Activated T-cell treated with anti-CD3 and anti-CD28 coated beads for 24 hours (primary cell): Measurements from ENCODE around the gene CEP97.
"Not testable (repeated sequence)": the region's sequence is repeated elsewhere in the genome, so short reads cannot be mapped to it uniquely, and the experiment has no call there.

Source experiments
- DNase-seq: peaks from one replicate; pipeline ENCODE4 v3.0.0-alpha.2; 2020; ENCODE audit warnings: low read depth

Gene CEP97, protein sequence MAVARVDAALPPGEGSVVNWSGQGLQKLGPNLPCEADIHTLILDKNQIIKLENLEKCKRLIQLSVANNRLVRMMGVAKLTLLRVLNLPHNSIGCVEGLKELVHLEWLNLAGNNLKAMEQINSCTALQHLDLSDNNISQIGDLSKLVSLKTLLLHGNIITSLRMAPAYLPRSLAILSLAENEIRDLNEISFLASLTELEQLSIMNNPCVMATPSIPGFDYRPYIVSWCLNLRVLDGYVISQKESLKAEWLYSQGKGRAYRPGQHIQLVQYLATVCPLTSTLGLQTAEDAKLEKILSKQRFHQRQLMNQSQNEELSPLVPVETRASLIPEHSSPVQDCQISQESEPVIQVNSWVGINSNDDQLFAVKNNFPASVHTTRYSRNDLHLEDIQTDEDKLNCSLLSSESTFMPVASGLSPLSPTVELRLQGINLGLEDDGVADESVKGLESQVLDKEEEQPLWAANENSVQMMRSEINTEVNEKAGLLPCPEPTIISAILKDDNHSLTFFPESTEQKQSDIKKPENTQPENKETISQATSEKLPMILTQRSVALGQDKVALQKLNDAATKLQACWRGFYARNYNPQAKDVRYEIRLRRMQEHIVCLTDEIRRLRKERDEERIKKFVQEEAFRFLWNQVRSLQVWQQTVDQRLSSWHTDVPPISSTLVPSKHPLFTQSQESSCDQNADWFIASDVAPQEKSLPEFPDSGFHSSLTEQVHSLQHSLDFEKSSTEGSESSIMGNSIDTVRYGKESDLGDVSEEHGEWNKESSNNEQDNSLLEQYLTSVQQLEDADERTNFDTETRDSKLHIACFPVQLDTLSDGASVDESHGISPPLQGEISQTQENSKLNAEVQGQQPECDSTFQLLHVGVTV

DNA sequence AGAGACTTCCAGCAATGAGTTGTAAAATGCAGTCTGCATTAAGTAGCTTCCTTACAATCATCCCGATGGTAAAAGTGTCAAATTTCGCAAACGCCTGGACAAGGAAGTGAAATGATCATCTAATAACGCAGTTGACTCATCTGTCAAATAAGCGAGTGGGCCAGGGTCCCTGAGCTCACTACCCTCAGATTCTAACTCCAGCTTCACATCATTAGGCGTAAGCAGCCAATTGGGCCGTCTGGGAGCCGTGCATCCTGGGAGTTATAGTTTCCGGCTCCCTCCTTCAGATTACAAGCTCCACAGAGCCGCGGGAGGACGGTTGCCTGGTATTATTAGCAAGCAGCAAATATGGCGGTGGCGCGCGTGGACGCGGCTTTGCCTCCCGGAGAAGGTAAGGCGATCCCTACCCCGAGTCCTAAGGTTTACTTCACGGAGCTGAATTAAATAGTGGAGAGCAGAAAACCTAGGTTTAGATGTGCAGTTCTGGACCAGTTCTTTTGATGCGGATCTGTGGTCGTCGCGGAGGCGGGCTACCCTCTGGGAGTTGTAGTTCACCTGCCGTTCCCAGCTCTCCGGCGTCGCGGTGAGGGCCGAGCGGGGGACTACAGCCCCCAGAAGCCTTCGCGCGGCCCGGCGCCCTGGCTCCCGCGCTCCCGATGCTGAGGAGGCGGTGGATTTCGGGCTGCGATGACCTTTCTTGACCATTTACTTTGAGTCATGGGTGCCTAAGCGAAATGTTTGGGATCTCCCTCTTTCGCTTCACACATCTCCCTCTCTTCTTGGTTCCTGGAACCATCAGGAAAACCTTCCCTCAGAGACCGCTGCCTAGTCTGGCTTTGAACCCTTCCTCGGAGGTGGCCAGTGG is at the start of gene CEP97:
TSS of gene CEP97 (plus strand) at position 286 of the 865 bp plus-strand sequence. CDS start at position 349, 63 bp downstream.
- DNase-seq, result peak; percentile 84

DNA sequence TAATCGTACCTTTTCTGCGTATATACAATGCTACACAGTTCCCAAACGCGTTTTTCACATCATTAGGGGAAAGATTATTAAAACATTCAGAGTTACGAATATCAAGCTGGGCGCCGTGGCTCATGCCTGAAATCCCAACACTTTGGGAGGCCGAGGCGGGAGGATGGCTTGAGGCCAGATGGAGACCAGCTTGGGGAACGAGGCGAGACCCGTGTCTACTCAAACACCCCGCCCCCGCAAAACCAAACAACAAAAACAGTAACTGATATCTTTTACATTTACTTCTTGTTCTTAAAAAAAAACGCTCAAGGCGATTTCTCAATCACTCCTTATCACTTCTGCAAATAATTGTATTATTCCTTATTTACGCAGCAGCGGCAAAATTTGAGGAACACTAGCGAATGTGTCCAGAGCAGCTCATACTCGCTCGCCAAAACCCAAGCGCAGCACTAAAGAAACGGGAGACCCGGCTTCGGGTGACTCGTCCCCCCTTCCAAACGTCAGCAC is 48.7 kb upstream of the CEP97 start:
- no peak for DNase-seq

DNA sequence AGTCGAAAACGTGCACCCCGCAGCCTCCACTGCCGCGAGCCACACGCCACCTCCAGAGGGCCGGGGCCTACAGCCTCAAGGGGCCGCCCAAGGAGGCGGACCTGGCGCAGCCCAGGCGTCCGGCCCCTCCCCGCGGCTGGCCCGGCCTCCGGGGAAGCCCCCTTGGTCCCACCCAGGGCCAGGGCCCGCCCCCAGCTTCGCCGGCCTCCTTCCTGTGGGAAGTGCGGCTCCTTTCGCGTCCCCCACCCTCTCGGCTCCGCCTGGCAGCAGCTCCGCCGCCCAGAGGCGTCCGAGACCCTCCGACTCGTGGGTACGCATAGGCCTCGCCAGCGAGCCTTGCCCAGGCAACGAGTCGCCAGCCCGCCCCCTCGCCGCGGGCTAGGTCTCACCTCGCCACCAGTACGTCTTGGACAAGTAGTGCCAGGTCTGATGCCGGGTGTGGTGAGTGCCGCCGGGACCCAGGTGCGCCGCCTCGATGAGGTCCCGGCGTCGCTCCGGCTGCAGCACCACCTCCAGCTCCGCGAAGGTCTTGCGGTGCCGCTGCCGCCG is 48.1 kb upstream of the CEP97 start:
- DNase-seq, result peak; percentile 97

DNA sequence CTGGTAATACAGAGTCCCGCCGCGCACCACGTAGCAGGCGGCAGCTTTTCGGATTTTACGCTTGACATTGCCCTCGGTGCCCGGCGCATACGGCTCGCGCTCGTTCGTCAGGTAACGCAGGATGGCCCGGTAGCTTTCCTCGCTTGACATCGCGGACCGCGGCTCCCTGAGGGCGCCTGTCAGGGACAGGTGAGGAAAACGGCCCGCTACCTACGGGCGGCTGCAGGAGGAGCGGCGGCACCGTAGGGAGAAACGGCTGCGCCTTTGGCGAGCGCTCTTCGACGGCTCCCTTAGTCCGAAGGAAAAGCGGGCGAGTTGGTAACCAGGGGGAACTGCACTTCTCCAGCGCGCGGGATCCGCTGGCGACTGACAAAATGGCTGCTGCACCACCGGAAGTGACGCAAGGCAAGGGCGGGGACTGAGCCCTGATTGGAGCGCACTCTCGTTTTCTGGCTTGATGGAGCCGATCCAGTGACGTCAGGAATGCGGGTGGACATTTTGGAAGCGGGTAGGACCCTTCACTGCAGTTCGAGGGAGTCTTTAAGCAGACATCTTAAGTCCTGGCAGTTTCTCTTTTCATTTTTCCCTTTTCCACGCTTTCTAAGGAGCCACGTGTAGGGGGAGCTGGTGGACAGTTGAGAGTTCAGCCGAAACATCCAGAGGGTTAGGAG is 47.5 kb upstream of the CEP97 start, which contains the start of gene ZBTB11:
TSS of gene ZBTB11 (minus strand) at position 368 of the 671 bp plus-strand sequence. CDS start at position 150, 218 bp downstream.
- peak; percentile 100 for DNase-seq

DNA sequence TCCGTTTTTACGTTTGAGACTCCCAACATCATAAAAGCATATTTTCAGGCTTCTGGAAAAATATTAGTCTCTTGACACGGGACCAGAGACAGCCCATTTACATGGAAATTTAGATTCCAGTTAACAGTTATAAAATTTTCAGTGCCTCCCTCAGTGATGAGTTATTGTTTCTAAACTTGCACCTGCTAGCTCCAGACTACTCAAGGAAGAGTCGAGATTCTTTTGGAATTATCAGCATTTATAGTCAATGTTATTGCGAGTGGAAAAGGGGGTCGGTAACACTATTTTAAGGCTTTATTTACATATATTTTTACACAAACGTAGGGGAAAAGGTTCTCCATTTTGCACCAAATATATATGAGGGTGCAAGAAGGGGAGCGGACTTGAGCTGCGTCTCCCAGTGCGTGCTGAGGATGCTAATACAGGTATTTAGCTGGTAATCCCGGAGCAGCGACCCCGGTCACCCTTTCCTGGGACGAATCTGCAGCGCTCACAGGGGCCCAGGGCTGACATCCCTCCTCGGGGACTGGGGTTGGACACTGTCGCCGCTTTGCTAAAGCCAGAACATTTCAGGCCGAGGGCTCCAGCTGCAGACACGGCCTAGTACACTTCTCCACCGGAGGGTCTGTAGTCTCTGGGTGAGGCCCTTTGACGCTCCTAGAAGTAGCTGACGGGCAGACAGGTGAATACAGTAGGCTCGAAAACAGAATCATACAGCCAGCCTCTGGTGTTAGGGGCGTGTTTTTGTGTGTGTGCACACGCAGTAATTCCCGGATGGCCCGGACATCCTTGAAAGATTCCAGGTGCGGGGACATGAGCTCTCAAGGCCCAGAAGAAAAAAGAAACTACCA is 46.8 kb upstream of the CEP97 start:
- DNase-seq, result no peak

DNA sequence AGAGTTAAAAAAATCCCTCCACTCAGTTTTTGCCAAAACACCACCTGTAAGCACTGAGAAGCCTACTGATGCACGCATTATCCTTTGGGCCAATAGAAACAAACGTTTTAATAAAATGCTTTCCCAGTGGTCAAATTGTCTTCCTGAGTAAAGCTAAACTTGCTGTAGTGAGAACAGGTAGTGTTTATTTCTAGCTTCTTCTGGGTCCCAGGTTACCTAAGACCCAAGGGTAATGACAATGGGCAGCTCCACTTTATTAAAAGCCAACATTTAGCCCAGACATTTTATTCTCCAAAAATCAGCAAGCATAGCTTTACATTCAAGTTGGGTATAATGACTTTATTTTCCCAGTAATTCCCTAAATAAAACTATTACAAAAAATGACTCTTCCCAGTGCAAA is 45.6 kb upstream of the CEP97 start:
- DNase-seq, result not testable (repeated sequence)

DNA sequence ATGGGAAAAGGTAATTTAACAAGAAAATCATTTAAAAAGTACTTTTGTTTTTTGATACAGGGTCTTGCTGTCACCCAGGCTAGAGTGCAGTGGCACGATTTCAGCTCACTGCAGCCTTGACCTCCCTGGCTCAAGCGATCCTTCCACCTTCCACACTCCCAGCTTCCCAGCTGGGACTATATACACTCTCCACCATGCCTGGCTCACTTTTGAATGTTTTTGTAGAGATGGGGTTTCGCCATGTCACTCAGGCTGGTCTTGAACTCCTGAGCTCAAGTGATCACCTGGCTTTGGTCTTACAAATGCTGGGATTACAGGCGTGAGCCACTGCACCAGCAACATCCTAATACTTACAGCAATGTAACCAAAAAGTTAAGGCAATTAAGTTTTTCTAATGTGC is 43.9 kb upstream of the CEP97 start:
- no peak for DNase-seq

DNA sequence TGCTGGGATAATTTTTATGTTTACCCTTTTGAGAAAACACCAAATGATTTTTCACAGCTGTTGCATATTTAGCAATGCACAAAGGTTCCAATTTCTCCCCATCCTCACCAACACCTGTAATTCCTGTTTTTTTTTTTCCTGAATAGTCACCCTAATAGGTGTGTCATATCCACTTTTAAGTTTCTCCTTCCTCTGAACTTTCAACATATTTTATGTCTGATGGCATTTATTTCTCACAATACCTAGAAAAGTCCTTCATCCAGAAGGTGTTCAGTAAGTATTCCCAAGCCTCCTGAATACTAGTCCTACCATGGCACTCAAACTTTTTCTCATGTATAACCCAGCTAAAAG is 39.4 kb upstream of the CEP97 start:
- no peak for DNase-seq

DNA sequence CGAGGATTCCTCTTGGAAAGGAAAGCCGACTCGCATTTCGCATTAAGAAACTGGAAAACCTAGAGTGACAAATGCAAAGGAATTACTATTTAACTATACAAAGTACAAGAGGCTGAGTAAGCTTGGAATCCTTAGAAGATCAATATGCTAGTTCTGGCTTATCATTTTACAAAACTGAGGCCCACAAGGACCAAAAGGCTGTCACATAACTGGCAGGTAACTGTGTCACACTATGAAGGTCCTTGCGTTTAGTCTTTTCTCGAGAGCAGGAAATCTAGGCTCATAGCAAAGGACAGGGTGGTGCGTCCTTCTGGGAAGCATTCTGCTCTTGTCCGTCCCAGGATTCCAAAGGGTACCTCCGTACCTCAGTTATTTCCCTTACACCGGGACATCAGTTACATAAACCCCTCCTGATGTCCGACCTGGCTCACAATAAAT is 38.5 kb upstream of the CEP97 start:
- DNase-seq, result no peak

DNA sequence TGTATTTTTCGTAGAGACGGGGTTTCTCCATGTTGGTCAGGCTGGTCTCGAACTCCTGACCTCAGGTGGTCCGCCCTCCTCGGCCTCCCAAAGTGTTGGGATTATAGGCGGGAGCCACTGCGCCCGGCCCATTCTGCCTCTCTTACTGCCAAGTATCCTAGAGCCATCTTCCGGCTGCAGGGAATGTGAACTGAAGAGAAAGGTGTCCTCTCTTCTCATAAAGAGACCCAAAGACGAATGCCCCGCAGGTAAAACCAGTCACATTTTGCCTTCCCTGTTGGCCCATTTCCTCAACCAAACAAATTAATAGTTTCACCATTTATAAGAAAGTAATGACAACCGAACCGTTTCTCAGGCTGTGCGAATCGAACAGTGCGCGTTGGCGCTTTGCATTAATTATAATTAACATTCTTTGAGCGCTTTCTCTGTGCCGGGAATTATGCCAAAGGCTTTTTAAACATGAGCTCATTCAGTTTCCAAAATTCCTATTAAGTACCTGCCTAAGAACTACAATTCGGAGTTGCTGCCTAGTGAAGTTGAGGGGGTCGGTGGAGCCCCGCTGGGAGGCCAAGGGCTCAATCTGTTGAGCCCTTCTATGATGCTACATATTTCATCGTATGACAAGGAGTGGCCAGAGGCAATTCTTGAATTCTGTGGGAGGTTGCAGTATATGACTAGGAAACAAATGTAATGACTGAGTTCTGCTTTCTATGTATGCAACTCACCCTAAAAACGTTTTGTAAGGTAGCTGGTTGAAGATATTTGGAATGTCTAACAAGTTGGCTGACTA is 37.1 kb upstream of the CEP97 start:
- DNase-seq, result no peak

DNA sequence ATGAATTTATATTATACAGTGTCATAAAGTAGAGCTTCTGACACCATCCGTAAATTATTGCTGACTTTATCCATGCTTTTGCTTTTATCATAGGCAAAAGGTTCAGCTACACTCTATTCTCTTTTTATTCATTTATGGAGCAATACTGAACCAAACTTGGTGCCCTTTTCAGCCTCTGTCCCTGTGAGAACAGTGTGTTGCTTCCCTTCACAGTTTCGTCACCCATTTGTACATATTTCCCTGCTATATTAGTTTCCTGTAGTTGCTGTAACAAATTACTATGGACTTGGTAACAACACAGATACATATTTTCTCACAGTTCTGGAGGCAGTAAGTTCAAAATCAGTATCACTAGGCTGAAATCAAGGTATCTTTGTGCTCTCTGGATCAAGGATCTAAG is 35.1 kb upstream of the CEP97 start:
- DNase-seq, result no peak

DNA sequence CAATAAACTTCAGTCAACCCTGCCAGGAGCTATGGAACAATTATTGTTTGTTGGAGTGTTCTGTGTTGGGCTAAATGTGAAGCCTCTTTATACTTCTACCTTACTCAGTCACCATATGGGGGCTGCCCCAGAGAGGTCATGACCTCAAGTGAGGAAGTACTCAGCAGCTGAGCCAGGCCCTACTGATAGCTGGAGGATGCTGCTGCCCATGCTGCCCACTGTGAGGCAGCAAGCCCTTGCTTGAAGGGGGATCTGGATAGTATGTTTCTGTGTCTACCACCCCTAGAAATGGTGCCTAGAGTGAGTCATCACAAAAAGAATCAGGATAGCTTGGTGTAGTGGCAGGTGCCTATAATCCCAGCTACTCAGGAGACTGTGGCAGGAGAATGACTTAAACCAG is 33.4 kb upstream of the CEP97 start:
- no peak for DNase-seq

DNA sequence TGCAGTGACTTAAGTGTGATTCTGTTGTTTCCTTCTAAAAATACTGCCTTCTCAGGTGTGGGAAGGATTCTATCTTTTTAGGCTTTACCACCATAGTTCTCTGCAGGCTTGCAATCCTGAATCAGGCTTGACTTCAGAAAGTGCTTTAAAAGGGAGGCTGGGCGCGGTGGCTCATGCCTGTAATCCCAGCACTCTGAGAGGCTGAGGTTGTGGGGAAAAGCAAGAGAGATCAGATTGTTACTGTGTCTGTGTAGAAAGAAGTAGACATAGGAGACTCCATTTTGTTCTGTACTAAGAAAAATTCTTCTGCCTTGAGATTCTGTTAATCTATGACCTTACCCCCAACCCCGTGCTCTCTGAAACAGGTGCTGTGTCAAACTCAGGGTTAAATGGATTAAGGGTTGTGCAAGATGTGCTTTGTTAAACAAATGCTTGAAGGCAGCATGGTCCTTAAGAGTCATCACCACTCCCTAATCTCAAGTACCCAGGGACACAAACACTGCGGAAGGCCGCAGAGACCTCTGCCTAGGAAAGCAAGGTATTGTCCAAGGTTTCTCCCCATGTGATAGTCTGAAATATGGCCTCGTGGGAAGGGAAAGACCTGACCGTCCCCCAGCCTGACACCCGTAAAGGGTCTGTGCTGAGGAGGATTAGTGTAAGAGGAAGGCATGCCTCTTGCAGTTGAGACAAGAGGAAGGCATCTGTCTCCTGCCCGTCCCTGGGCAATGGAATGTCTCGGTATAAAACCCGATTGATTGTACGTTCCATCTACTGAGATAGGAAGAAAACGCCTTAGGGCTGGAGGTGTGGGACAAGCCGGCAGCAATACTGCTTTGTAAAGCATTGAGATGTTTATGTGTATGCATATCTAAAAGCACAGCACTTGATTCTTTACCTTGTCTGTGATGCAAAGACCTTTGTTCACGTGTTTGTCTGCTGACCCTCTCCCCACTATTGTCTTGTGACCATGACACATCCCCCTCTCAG is 32.4 kb upstream of the CEP97 start:
- not testable (repeated sequence) for DNase-seq

DNA sequence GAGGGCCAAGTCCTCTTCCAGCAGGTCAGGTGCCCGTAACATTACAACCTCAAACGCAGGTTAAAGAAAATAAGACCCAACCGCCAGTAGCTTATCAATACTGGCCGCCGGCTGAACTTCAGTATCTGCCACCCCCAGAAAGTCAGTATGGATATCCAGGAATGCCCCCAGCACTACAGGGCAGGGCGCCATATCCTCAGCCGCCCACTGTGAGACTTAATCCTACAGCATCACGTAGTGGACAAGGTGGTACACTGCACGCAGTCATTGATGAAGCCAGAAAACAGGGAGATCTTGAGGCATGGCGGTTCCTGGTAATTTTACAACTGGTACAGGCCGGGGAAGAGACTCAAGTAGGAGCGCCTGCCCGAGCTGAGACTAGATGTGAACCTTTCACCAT is 30.9 kb upstream of the CEP97 start:
- DNase-seq, result not testable (repeated sequence)

DNA sequence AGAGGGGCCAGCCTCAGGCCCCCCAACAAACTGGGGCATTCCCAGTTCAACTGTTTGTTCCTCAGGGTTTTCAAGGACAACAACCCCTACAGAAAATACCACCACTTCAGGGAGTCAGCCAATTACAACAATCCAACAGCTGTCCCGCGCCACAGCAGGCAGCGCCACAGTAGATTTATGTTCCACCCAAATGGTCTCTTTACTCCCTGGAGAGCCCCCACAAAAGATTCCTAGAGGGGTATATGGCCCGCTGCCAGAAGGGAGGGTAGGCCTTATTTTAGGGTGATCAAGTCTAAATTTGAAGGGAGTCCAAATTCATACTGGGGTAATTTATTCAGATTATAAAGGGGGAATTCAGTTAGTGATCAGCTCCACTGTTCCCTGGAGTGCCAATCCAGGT is 29.6 kb upstream of the CEP97 start:
- DNase-seq, result not testable (repeated sequence)

DNA sequence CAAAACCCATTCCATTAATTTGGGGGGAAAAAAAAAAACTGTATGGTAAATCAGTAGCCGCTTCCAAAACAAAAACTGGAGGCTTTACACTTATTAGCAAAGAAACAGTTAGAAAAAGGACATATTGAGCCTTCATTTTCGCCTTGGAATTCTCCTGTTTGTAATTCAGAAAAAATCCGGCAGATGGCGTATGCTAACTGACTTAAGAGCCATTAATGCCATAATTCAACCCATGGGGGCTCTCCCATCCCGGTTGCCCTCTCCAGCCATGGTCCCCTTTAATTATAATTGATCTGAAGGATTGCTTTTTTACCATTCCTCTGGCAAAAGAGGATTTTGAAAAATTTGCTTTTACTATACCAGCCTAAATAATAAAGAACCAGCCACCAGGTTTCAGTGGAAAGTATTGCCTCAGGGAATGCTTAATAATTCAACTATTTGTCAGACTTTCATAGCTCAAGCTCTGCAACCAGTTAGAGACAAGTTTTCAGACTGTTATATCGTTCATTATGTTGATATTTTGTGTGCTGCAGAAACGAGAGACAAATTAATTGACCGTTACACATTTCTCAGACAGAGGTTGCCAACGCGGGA is 28.5 kb upstream of the CEP97 start:
- no peak for DNase-seq
